ENCODE data around the gene R3HDM4. TPM values are rescaled to one million over a fixed set of nuclear protein-coding genes. Genes with fewer than 3 reads are reported as not detected.

Gene R3HDM4
- total RNA-seq, 1 donor from 2014 or later: 57.9 TPM

DNA sequence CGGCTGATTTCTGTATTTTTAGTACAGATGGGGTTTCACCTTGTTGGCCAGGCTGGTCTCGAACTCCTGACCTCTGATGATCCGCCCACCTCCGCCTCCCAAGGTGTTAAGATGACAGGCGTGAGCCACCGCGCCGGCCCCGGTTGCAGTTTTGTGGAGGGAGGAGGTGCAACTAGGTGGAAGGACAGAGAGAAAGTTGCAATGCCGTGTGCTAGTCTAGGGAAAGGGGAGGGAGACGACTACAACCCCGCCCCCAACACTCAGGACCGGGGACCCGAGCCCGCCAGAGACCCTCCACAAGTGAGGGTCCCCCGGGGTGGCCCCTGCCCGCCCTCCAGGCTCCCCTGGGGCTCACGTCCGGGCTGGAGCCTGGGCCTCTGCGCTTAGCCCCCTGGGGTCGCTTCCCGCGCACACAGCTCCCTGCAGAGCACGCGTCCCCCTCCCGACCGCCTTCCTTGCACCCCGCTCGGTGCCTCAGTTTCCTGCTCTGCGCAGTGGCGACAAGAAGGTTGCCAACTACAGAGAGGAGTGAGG is 11.6 kb upstream of the R3HDM4 start:
- no peak for FAIRE-seq
- H3K27me3 ChIP-seq (ENCODE audit: insufficient read depth, low read length): peaks cover 15% of the 10 kb centered on the region
- peak overlapping the region; percentile 74 for H3K9ac ChIP-seq (ENCODE audit: low read length)
- peaks cover 31% of the 10 kb centered on the region for H3K79me2 ChIP-seq (ENCODE audit: insufficient read depth, low read length)
- Mint-ChIP-seq H3K27ac (ENCODE audit: unreplicated experiment) (peak overlapping the region; percentile 4), H3K9me3 (ENCODE audit: unreplicated experiment) (peaks cover 2% of the 10 kb centered on the region), H3K27me3 (ENCODE audit: low read depth, unreplicated experiment) (peaks cover 5% of the 10 kb centered on the region), H3K4me3 (ENCODE audit: unreplicated experiment) (peak overlapping the region; percentile 81), H3K4me1 (ENCODE audit: low read depth, unreplicated experiment) (peaks cover 1% of the 10 kb centered on the region), H3K36me3 (ENCODE audit: low read depth, unreplicated experiment) (no peaks in the 10 kb centered on the region)
- H3K4me1 ChIP-seq (ENCODE audit: insufficient read depth, low read length): peaks cover 10% of the 10 kb centered on the region
- peak overlapping the region; percentile 93 for H3K4me2 ChIP-seq (ENCODE audit: low read length)
- no peak overlapping the region for H3K27ac ChIP-seq (ENCODE audit: low read depth, low read length)
- H3K36me3 ChIP-seq (ENCODE audit: insufficient read depth, low read length): no peaks in the 10 kb centered on the region
- H4K20me1 ChIP-seq (ENCODE audit: insufficient read depth, low read length): peaks cover 11% of the 10 kb centered on the region
- TF ChIP-seq CTCF (IDR thresholded peaks at IDR 0.05; ENCODE audit: insufficient read depth, low read depth, low read length): no peak
- no peak for TF ChIP-seq EZH2 (IDR thresholded peaks at IDR 0.05; ENCODE audit: insufficient read depth, low read length)
- H2AFZ ChIP-seq (ENCODE audit: low read depth, low read length): peak overlapping the region; percentile 43
- peak overlapping the region; percentile 82 for H3K4me3 ChIP-seq (ENCODE audit: insufficient read depth, low read depth, low read length)
- no peaks in the 10 kb centered on the region for H3K9me3 ChIP-seq (ENCODE audit: insufficient read depth, low read depth, low read length)
- no peak for DNase-seq (ENCODE audit: low read depth)

DNA sequence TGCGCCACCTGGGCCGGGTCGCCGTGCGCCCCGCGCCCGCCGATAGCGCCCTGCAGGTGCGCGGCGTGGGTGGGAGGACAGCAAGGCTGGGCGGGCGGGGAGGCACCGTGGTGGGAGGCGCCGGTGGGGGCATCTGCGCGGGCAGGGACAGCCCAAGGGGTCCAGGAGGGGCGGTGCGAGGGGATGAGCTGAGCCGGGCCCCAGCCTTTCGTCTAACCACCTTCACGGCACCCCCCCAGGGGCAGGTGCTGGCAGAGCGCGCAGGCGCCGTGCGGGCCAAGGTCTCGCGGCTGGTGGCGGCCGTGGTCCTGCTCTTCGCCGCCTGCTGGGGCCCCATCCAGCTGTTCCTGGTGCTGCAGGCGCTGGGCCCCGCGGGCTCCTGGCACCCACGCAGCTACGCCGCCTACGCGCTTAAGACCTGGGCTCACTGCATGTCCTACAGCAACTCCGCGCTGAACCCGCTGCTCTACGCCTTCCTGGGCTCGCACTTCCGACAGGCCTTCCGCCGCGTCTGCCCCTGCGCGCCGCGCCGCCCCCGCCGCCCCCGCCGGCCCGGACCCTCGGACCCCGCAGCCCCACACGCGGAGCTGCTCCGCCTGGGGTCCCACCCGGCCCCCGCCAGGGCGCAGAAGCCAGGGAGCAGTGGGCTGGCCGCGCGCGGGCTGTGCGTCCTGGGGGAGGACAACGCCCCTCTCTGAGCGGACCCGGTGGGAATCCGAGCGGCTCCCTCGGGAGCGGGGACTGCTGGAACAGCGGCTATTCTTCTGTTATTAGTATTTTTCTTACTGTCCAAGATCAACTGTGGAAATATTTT is 7.2 kb upstream of the R3HDM4 start:
- no peak overlapping the region for H3K4me3 ChIP-seq (ENCODE audit: insufficient read depth, low read depth, low read length)
- DNase-seq (ENCODE audit: low read depth) (no peak), FAIRE-seq (no peak)
- no peaks in the 10 kb centered on the region for H4K20me1 ChIP-seq (ENCODE audit: insufficient read depth, low read length)
- TF ChIP-seq CTCF (IDR thresholded peaks at IDR 0.05; ENCODE audit: insufficient read depth, low read depth, low read length) (no peak), EZH2 (IDR thresholded peaks at IDR 0.05; ENCODE audit: insufficient read depth, low read length) (peak; percentile 25)
- no peaks in the 10 kb centered on the region for H3K9me3 ChIP-seq (ENCODE audit: insufficient read depth, low read depth, low read length)
- peak overlapping the region; percentile 30 for H3K4me2 ChIP-seq (ENCODE audit: low read length)
- Mint-ChIP-seq H3K27me3 (ENCODE audit: low read depth, unreplicated experiment) (peaks cover 10% of the 10 kb centered on the region), H3K9me3 (ENCODE audit: unreplicated experiment) (peaks cover 2% of the 10 kb centered on the region), H3K36me3 (ENCODE audit: low read depth, unreplicated experiment) (no peaks in the 10 kb centered on the region), H3K4me1 (ENCODE audit: low read depth, unreplicated experiment) (no peaks in the 10 kb centered on the region), H3K4me3 (ENCODE audit: unreplicated experiment) (no peak overlapping the region), H3K27ac (ENCODE audit: unreplicated experiment) (no peak overlapping the region)
- H3K79me2 ChIP-seq (ENCODE audit: insufficient read depth, low read length): peaks cover 6% of the 10 kb centered on the region
- H3K27me3 ChIP-seq (ENCODE audit: insufficient read depth, low read length): peaks cover 29% of the 10 kb centered on the region
- no peak overlapping the region for H2AFZ ChIP-seq (ENCODE audit: low read depth, low read length)
- no peaks in the 10 kb centered on the region for H3K36me3 ChIP-seq (ENCODE audit: insufficient read depth, low read length)
- H3K9ac ChIP-seq (ENCODE audit: low read length): no peak overlapping the region
- peaks cover 11% of the 10 kb centered on the region for H3K4me1 ChIP-seq (ENCODE audit: insufficient read depth, low read length)
- H3K27ac ChIP-seq (ENCODE audit: low read depth, low read length): no peak overlapping the region
